NCI-H1694 treated with DMSO at 0.1 percent for 48 hours (cell line): ENCODE results near the gene FGFBP3.
"Not testable (repeated sequence)": the region's sequence is repeated elsewhere in the genome, so short reads cannot be mapped to it uniquely, and the experiment has no call there.

Experiments used
- DNase-seq: peaks from one replicate; lab custom pipeline; 2025; lab: John Stamatoyannopoulos, UW

The FGFBP3 gene

DNA sequence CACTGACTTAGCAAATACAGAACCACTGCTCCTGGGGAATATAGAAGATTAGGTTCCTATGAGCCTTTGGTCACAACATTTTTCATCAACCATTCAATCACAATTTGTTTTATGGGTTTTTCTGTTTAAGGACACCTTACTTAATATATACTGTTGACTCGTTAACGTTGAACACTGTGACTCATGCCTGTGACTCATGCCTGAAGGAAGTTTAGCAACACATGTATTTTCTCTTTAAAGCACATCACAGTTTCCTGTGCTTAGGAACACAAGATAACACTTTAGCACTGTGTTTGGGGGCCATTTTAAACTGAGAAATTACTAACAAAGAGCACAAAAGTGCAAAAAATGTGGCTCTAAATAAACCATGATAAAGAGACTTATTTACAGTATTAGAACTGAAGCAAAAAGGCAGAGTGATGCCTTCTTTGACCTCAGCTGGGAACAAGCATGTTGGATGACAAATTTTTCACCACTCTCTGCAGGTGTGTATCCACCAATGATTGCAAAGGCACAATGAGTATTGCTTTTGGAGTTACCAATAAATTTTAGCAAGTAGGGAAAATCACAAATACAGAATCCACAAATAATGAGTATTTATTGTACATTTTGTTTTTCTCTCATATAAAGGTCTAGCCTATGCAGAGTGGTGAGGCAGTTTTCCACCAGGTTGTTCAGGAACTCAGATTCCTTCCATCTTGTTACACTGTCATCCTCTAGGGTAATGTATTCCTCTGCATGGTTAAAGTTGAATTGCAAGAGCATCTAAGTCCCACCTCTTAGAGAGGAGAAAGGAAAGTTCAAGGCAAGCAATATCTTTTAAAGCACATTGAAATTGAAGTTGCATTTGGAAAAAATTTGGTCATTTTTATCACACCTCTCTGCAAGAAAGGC is 7.3 kb downstream of the FGFBP3 start:
- peak; percentile 10 for DNase-seq

DNA sequence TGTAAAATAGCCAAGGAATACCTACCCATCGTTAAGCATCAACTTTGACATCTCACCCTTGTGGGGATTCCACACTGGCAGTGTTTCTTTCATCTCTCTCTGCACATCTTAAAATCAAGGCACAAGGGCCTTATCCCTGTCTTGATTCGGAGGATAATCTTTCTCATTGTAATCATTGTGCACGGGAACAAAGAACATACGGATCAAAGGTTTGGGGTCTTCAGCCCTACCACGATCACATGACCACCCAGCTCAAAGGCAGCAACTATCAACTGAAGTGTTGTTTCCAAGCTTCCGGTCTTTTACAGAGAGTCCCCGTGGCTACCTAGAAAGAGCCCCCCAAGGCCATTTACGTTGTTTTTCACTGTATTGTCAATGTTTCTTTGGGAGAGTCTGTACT is 11.9 kb downstream of the FGFBP3 start:
- DNase-seq = no peak

DNA sequence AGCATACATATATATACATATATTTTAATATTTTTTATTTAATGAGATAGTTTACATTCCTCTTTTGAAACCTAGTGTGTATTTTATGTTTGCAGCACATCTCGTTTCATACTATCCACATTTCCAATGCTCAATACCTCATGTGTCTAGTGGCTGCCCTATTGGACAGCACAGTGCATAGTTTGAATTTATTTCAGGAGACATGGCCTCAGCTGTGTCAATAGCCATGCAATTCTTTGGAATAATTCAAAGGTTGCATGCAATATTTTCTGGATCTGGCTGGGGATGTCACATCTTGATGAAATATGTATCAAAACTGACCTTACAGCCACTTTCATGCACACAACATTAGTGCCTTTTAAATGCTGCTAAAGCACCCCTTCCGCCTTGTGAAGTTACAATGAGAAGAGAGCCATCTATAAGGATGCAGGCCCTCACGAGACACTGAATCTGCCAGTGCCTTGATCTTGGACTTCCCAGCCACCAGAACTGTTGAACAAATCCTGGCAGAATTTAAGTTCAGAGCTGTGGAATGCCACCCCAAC is 13.0 kb downstream of the FGFBP3 start:
- DNase-seq = no peak

DNA sequence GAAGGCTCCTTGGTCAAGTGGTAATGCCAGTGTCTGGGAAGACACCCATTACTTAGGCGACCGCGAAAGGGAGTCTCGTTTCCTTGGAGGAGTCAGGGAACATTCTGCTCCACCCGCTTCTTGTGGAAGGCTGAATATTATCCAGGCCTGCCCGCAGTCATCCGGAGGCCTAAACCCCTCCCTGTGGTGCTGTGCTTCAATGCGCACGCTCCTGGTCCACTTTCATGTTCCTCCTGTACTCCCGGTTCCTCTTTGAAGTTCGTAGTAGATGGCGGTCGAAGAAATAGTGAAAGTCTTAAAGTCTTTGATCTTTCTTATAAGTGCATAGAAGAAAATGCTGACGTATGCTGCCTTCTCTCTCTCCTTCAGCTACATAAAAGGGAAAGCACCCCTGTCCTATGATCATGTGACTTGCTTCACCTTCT is 15.0 kb downstream of the FGFBP3 start:
- not testable (repeated sequence) for DNase-seq

DNA sequence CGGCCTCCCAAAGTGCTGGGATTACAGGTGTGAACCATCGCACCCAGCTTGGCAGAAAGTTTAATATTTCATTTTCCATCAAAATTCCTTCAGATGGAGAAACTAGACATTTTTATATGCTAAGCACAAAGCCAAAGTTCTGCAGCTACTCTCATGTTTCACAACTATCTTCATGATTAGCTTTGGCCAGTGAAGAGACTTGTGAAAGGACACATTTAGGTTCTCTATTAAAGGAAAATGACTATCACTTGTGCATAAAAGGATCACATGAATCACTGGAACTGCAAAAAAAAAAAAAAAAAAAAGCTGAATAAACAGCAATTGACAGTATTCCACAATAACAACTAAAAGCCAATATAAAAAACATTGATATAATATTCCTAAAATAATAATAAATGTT is 16.2 kb downstream of the FGFBP3 start:
- no peak for DNase-seq

DNA sequence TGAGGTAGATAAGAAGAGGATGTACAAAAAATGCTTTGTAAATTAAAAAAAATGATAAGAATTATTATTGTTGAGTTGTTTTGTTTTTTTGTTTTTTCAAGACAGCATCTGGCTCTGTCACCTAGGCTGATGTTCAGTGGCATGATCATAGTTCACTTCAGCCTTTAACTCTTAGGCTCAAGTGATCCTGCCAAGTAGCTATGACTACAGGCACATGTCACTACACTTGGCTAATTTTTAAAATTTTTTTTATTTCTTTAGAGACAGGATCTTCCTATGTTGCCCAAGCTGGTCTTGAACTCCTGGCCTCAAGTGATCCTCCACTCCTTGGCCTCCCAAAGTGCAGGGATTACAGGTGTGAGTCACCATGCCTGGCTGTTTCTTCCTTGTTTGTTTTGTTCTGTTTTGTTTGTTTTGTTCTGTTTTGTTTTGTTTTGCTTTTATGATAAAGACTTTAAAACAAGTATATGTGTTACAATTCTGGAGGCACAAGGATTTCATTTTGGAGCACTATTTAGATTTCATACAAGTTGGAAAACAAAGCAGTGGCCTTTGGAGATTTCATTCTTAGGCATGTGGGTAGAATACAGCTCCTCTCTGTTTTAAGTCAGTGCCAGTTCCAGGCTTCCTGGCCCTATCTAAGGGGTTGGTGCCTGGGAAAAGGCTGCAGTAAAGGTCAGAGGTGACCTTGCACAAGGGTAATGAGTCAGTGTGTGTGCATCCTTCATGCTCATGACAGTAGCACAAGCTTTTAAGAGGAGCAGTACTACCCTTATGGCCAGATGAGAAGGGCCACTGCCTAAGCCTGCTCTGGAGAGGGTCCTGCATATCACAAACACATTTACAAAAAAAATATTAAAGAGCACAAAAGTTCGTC is 17.9 kb downstream of the FGFBP3 start:
- no peak for DNase-seq

DNA sequence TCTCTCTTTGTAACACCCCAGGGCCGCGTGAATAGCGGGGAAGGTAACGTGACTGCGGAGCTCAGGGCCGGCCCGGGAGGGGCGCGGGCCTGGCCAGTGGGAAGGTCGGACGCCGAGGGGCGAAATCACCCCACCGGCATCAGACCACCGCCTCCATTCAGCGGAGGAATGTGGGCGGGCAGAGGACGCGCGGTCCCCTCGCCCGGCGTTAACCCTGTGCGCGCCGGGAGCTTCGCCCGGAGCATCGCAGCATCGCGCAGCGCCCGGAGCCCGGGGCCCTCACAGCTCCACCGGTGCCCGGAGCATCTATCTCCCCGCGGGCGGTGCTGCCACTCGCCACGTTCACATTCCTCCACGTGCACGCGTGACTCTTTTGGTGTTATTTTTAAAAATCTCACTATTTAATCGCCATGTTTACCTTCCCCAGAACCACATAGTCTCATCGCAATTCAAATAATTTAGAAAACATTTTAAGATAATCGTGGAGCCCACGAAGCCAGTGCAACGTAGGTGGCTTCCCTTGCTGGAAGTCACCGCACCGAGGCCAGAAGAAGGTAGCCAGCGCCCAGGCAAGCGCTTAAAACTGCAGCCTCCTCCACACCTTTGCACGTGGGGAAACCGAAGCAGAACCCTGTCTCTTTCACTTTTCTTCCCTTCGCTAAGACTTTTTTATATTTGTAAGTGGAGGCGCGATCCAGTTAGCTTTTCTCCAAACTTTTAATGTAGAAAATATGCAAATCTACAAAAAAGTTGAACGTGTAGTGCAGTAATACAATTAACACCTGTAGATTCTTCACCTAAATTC is 21.8 kb downstream of the FGFBP3 start:
- no peak for DNase-seq

DNA sequence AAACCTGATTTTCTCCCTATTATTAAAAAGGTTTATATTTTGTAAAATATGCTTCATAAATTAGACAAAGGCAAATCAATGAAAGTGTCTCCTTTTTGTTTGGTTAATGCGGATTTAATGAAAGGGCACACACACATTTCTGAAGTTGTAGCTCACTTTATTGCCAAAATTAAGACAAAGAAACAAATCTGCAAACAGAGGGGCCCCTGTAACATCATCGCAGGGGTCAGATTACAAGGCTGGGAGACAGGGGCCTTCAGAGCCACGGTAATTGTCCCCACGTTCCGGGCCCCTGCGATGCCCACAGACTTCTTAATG is 22.4 kb downstream of the FGFBP3 start:
- no peak for DNase-seq

DNA sequence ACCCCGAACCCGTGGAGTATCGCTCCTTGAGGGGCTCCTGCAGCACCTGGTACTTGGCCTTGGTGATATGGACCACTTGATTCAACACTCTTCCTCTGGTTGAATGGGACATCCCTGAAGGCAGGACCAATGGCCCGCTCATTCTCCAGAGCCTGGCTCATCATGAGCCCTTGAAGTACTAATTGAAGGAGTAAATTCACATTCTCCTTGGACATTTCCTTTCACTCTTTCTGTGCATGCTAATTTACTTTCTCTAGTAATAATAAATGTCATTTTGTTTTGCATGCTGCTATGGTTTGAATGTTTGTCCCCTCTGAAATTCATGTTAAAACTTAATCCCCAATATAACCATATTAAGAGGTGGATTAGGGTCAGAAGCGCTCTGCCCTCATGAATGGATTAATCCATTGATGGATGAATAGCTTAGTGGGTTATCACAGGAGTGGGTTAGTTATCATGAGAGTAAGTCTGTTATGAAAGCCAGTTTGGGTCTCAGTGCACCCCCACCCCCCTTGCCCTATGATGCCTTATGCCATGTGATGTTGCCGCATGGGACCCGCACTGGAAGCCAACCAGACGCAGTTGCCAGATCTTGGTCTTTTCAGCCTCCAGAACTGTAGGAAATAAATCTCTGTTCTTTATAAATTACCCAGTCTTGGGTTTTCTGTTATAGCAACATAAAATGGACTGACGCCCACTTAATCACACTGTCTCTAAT is 23.8 kb downstream of the FGFBP3 start:
- DNase-seq = no peak

DNA sequence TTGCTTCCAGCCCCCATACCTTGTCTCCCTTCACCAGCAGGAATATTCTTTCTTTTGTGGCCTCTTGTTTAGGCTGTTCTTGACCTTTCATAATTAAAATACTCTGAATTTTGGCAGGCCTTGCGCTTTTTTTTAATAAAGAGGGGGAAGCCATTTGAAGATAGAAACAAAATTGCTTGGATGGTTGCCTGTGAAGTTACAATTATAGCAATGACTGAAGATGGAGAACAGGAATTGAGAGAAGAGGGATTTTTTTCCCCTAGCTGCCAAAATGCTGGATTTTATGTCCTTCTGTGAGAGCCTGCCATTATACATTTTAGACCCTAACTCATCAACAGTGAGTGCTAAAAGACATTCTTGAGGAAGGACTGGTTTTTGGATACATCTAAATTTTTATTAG is 24.8 kb downstream of the FGFBP3 start:
- no peak for DNase-seq

DNA sequence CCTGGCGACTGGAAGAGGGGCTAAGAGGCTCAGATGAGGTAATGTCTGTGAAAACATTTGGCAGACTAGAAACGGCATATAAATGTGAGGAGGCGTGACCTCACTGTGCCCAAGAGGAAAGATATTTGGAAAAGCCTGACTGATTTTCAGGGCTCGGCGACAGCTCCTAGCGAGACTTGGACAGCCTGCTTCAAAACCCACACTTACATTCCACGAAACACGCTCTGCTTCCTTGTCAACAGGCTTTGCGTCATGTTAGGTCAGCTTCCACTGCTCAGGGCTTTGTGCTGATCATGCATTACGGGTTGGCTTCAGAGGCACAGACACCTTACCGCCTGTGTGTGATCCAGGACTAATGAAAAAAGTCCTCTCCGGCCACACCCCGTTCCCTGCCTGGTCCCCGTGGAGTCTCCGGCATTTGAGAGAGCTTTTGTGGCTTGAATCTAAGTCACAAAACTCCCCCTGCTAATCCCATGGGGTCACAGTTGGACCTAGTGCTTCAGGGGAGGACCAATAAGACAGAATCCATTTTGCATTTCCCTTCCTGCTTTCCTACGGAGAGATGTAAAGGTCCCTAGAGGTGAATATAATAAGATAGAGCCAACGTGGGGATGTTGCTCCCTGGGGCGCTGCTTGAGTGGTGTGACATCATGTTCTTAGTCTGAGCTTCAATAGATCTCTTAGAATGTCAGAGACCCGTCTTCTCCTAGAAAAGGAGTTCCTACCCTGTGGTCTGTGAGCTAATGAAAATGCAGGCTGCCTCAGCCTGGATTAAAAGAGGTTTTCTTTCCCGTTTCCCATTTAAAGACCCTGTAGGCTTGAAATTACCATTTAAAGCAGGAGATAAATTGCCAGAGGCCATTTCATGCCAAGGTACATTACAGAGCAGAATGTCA is 25.5 kb downstream of the FGFBP3 start:
- no peak for DNase-seq

DNA sequence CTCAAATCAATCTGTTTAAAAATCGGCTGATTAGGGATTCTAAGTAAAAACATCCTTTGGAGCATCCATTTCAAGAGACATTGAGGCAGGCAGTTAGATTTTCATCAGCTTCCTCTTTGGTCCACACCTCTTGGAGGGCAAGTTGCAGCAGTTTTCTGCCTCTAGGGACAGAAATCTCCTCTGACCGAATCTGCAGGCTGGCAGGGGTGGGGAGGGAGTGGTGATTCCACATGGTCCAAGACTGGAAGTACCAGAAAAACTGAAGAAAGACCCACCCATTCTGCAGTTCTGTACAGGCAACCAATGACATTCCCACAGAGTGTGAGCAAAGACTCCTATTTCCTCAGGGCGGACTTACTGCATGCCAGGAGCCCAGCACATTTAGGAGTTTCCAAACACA is 29.0 kb downstream of the FGFBP3 start:
- no peak for DNase-seq

DNA sequence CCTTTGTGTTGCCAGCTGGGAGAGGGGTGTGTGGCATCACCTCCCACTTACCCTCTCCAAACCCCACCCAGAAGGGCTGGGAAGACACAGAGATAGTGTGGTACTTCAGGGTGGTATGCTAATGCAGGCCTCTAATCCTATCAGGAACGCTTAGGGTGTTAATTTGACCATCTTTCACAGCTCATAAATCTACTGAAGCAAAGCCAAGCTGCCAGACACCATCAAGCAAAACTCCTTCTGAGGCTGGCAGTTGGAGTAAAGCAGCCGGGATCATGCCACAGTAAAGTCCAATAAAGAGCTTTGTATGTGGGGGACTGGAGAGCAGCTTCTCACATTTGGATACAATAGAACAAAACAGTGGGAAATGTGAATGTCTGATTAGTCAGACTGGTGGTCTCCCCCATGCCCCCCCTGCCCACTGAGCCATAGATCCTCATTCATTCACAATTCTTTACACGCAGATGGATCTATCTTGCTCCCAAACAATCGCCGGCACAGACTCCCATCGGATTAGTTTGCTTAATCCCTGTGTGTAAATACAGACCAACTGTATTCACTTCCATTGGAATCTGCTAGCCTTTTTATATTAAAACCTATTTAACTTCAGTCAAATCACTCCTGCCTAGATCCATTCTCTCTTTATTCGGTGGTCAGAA is 29.6 kb downstream of the FGFBP3 start:
- DNase-seq = peak; percentile 19

DNA sequence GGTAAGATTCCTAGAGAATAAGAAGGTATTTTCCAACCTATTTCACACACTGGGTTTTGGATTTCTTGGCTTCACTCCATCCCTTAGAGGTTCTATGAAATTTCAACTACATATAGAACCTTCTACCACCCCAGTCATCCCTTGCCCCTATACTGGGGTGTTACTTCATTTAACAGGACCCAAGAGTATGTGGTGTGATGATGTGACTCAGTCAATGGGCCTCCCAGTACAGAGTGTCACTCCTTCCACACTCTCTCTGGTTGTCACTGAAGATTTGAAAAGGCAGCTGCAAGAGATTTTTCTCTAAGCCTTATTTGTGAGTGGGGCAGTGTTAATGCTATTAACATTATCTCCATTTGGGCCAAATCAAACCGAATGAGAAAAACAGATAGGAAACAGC is 33.5 kb downstream of the FGFBP3 start:
- DNase-seq = no peak

DNA sequence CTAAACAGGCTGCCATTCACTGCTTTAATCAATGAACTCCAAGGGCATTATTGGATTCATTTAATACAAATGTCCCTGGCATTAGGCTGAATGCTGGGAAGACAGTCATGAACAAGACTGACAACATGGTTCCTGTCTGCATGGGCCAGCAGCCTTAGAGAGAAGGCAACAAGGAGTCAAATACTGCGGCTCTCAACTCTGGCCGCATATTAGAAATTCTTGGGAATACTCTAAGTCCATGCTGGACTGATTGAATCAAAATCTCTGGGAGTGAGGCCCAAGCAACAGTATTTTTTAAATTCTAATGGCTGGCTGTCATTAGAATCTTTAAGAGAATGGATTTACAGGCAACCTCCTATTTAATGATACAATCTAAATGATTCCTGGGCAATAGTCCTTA is 34.1 kb downstream of the FGFBP3 start:
- DNase-seq = no peak

DNA sequence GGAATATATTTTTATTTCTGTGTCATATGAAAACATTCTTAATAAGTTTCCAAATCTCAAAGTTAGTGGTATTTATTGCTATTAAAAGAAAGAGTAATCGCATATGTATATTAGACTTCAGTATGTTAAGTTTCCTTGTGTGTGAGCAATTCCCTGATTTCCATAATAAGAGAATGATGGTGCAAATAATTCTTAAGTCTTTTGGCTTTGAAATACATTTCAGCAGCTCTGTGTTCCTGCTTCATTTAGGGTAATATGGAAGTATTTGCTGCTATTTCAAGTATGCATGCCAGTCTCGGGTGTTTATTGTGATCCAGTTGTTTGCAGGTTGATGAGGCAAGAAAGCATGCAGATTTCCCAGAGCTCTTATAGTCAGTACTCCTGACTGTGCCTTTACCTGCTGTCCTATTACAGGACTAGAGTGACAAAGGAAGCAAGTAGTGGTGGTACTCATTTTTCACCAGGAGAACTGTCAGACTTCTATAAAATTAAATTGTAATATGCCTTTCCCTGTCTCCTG is 43.7 kb downstream of the FGFBP3 start:
- no peak for DNase-seq

DNA sequence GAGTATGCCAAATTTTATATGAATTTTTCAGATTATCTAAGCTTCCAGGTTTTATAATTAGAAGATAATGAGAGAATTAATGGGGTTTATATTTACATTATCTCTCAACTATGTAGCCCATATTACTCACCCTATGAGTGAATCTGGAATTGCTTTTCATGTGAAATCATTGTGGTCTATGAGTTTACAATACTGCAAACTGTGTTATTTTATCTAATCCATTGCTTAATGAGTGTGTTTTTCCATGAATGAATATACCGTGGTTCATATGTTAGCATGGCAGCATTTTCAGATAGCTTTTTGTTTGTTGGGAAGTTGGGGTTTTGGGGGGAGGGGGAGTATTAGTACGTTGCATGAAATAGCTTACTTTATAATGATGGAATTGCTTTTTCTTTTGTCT is 44.5 kb downstream of the FGFBP3 start:
- no peak for DNase-seq

DNA sequence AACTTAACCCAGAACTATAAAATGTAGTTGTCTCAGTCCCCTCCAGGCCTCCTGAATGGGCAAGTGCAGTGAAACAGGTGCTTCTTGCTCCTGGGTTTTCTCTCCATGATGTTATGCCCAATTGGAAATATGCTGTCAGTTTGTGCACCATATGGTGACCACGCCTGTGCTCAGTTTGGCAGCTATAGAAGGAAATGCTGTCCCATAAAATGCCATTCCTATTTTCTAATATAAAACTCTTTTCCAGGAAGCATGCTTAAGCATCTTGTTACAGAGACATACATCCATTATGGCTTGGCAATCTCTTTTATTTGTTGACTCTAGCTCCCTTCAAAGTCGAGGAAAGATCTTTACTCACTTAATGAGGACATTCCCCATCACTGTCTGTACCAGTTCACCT is 45.2 kb downstream of the FGFBP3 start:
- peak; percentile 58 for DNase-seq

DNA sequence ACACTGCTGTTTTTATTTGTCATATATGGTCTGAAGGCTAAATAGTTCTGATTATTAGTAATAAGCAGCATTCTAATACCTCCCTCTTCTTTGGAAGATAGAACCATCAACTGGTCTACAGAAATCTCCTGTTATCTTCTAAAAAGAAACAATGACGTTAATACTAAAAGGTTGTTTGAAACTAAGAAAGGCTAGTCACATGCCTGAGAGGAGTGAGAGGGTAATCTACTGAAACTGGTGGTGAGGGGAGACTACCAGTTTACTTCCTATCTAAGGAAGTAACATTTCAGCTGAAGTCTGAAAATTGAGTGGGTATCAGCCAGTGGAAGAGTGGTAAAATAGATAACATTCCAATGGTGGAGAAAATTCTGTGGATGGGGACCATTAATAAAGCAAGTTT is 48.4 kb downstream of the FGFBP3 start:
- DNase-seq = no peak

DNA sequence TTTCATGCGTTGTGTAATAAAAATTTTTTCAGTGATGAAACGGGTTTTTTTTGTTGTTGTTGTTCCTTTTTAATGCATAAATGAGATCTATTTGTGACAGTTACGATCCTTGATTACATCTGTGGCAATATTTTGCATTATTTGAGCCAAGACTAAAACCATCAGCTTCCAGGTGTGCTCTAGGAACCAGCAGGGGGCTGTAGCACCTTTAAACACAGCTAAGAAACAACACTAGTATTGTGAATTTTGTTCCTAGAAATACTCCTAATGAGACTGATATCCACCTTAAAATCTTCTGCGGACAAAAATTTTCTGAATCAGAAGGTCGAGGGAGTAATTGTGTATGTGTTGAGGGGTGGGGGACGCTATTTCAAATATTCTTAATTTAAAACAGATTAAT is 52.6 kb downstream of the FGFBP3 start:
- no peak for DNase-seq
